Measurements from ENCODE around the gene STK38L. TPM values are rescaled to one million over a fixed set of nuclear protein-coding genes. Genes with fewer than 3 reads are reported as not detected.

The STK38L gene
- total and polyA plus RNA-seq, 10 of the 15 experiments (the other 5 are each of a cell fraction or from before 2014, with no cell fraction given) = 43.0 to 154 (median 115) TPM

GRCh38 chr12:27333403-27334009, 89.4 kb downstream of the STK38L start (continued):
- no peak for TF ChIP-seq CUX1 (IDR thresholded peaks at IDR 0.05; ENCODE audit: insufficient replicate concordance, low read depth, low read length)

- RAD21 ChIA-PET (ENCODE audit: unreplicated experiment) = interaction anchor here (0.9 to 5.5 kb wide), 23 partner anchors 9 to 270 kb away, joined by 3 to 36 read pairs (median 4); partner anchors contain the start of gene STK38L
- H3K9ac ChIP-seq (ENCODE audit: control insufficient read depth, insufficient read depth, low read length) = peak overlapping the region; percentile 91
- intact Hi-C loops (cut with micrococcal nuclease; ENCODE audit: unreplicated experiment) = loop anchor here (2.0 to 5.0 kb wide), 2 partner anchors 51 to 368 kb away; no protein-coding TSS in a partner anchor
- no peak; the same call in 1 of the 2 replicates for TF ChIP-seq ZBTB40 (IDR thresholded peaks at IDR 0.05; ENCODE audit: borderline replicate concordance)
- TF ChIP-seq RAD51 (IDR thresholded peaks at IDR 0.05) = 0 out of 2 replicates have a peak, but pooled peaks have one; percentile 21
- no peak for TF ChIP-seq CTCF (IDR thresholded peaks at IDR 0.05 in 2 of 3, conservative IDR thresholded peaks at IDR 0.05 in 1 of 3; ENCODE audit: control insufficient read depth in 2 of 3, extremely low read depth in 1 of 3, insufficient read depth in 1 of 3, low read depth in 3 of 3, low read length in 3 of 3)
- TF ChIP-seq SUPT20H (IDR thresholded peaks at IDR 0.05; ENCODE audit: borderline replicate concordance, control insufficient read depth, low read depth, low read length) = no peak
- no peak for TF ChIP-seq CBFB (IDR thresholded peaks at IDR 0.05; ENCODE audit: low read depth)
- no peak for TF ChIP-seq CREM (IDR thresholded peaks at IDR 0.05; ENCODE audit: low read depth)
Observed at GRCh38 chr12:27334042-27334720, 90.1 kb downstream of the STK38L start.

More at GRCh38 chr12:27334042-27334720, 90.1 kb downstream of the STK38L start:
- BruUV-seq (replicated peaks) = TSS peak; percentile 56
- Histone ChIP-seq H3K79me2 (ENCODE audit: control insufficient read depth, insufficient read depth, low read length) (peaks cover 74% of the 10 kb centered on the region), H3K9me3 (replicated peaks; ENCODE audit: control insufficient read depth, insufficient read depth, low read length) (no peaks in the 10 kb centered on the region), H3K4me2 (ENCODE audit: control insufficient read depth, insufficient read depth) (peak overlapping the region; percentile 90), H3K4me3 (peak overlapping the region; percentile 85), H3K27ac (ENCODE audit: control insufficient read depth, insufficient read depth) (peak overlapping the region; percentile 89), H3K4me1 (ENCODE audit: control insufficient read depth, insufficient read depth, low read length) (peaks cover 40% of the 10 kb centered on the region), H3K36me3 (ENCODE audit: control insufficient read depth in 2 of 2, insufficient read depth in 2 of 2, low read length in 1 of 2) (no peaks in the 10 kb centered on the region), H2AFZ (ENCODE audit: control insufficient read depth, low read depth, low read length) (peak overlapping the region; percentile 73), H3K27me3 (replicated peaks in 1 of 2; ENCODE audit: control insufficient read depth in 2 of 2, insufficient read depth in 2 of 2, low read length in 1 of 2) (no peaks in the 10 kb centered on the region), H4K20me1 (ENCODE audit: control insufficient read depth, insufficient read depth) (no peaks in the 10 kb centered on the region)
- ATAC-seq (peak; percentile 32), DNase-seq (ENCODE audit: low read depth, low spot score) (no peak), FAIRE-seq (no peak)
- ChIA-PET POLR2A (interaction anchor here (1.2 to 4.1 kb wide), 8 partner anchors 8 to 332 kb away, joined by 3 to 20 read pairs (median 6); partner anchors contain the start of gene STK38L), SMC1A (ENCODE audit: uncharacterized antibody, unreplicated experiment) (interaction anchor here (0.5 to 20.9 kb wide), 22 partner anchors 9 to 467 kb away, joined by 3 to 207 read pairs (median 4); partner anchors contain the start of gene STK38L), CTCF (interaction anchor here (1.1 to 2.4 kb wide), 8 partner anchors 9 to 370 kb away, joined by 3 to 17 read pairs (median 4); no protein-coding TSS in a partner anchor)
- WGBS (ENCODE audit: insufficient coverage, insufficient replicate concordance, low lambda C conversion rate, missing lambda C conversion rate) = under 1% methylated on average over 7 of the region's 7 CpGs
- in situ Hi-C loops (cut with MboI) = no loop called here

Measured in GM12878 (cell line).